GM19452 (cell line): ENCODE results near the gene RAD9A.
"Not testable (repeated sequence)": the region's sequence is repeated elsewhere in the genome, so short reads cannot be mapped to it uniquely, and the experiment has no call there.

ENCODE experiments used
- ATAC-seq: cut with Tn5 transposase; IDR thresholded peaks from one replicate; pipeline ENCODE4 v1.9.1; 2021; ENCODE audit not compliant: unreplicated experiment

Gene RAD9A

DNA sequence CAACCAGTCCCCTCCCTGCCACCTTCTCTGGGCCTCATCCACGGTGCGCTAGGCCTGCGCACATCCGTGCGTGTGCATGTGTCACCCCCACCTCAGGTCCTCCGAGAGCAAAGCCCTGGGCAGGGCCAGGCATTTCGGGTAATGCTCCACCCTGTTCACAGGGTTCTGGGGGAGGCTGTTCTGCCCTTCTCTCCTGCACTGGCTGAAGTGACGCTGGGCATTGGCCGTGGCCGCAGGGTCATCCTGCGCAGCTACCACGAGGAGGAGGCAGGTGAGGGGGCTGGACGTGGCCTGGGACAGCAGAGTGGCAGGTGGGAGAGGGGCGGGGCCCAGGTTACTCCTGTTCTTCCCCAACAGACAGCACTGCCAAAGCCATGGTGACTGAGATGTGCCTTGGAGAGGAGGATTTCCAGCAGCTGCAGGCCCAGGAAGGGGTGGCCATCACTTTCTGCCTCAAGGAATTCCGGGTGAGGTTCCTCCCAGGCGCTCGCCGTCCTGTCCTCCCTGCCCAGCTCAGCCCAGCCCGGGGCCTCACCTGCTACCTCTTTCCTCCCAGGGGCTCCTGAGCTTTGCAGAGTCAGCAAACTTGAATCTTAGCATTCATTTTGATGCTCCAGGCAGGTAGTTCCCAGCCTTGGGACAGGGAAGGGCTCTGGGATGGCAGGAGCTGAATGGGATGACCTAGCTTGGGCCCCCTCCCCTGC lies 3.9 kb downstream of the RAD9A start:
- ATAC-seq = no peak

DNA sequence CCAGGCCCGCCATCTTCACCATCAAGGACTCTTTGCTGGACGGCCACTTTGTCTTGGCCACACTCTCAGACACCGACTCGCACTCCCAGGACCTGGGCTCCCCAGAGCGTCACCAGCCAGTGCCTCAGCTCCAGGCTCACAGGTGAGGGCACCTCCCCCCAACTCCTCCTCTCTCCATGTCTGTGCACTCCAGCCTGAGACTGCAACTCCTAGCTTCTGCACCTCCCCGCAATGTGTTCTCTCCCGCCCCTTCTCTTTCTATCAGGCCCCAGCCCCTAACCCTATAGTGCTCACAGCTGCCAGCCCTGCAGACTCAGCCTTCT lies 4.4 kb downstream of the RAD9A start:
- no peak for ATAC-seq

DNA sequence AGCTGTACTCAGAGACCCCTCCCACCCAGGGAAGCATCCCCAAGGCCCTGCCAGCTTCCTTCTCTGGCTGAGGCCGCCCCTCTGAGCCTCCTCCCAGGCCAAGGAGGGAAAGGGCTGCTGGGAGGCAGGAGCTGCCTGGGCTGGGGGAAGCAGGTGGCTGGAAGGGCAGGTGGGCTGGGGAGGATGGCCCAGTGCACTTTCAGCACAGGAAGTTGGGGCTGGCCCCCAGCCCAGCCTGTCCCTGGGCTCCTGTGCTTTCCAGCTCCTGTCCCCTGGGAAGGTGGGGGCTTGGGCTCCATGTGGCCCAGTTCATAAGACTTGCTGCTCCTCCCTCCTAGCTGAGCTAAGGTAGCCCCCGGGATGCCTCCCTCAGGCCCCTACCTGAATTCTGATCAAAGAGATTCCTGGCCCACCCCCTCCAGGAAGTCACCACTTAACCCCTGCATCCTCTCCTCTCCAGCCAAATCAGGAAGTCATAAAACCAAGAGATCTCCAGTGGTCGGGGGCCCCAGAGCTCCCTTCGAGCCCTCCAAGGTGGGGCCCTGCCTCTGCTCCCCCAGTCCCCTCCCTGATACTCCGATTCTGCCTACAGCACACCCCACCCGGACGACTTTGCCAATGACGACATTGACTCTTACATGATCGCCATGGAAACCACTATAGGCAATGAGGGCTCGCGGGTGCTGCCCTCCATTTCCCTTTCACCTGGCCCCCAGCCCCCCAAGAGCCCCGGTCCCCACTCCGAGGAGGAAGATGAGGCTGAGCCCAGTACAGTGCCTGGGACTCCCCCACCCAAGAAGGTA lies 5.0 kb downstream of the RAD9A start:
- no peak for ATAC-seq

DNA sequence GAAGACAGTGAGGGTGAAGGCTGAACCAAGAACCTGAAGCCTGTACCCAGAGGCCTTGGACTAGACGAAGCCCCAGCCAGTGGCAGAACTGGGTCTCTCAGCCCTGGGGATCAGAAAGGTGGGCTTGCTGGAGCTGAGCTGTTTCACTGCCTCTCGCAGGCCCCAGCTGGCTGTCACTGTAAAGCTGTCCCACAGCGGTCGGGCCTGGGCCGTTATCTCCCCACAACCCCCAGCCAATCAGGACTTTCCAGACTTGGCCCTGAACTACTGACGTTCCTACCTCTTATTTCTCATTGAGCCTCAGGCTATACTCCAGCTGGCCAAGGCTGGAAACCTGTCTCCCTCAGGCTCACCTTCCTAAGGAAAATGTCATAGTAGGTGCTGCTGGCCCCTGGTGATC lies 5.8 kb downstream of the RAD9A start:
- no peak for ATAC-seq

- ATAC-seq = no peak
These were observed 6.3 kb downstream of the RAD9A start for GRCh38 chr11:67397986-67398660.

DNA sequence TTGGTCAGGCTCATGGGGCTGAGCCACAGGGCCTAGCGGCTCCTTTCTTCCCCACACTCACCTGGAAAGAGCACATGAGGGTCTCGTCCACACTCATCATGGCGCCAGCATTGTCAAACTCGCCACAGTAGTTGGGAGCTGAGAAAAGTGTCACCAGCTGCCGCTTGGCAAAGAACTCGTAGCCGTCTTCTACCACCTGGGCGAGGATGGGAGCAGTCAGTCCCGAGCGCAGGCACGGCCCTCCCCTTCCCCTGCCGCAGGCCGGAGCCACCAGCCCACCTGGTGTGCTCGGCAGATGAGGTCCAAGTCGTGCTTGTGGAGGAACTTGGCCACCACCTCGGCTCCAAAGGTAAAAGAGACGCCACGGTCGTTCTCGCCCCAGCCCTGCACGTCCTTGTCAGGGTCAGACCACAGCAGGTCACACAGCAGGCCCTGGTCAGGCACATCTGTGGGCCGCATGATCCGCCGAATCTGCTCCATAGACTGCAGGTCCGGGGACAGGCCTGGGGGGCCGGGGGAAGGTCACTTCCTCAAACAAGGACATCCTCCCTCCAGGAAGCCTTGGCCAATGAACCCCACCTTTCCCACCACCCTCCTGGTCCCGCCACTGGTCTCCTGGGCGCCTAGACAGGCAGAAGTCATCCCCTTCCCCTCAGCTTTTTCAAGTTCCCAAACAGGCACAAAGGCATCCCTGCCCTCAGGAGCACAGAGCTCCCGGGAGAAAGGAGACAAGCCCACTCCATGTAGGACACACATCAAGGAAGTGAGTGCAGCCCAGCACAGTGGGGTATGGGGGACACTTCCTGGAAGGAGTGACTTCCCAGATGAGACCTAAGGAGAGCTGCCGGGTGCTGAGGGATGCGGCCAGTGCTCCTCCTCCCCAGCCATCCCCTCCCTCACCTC lies 7.1 kb downstream of the RAD9A start:
- no peak for ATAC-seq

DNA sequence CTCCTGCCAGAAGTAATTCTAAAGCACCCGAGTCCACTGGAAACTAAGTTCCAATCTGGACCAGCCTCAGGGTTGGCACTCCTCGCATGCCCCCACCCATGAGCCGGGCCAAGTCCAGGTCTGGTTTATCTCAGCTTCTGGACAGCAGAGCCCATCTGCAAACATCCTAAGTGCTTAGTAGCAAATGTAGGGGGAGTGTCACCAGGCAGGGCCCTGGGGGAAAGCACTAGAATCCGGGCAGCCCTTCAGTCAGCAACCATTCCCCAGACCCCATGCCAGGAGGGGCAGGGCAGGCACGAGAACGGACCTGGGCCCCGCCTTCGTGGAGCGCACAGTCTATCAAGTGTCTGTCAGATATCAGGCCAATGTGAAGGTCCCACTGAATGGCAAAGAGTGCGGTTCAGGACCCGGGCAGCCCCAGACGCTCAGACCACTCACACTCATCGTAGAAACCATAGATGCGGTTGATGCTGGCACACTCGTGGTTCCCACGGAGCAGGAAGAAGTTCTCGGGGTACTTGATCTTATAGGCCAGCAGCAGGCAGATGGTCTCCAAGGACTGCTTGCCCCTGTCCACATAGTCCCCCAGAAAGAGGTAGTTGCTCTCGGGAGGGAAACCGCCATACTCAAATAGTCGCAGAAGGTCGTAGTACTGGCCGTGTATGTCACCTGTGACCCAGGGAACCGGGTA lies 8.6 kb downstream of the RAD9A start:
- no peak for ATAC-seq

DNA sequence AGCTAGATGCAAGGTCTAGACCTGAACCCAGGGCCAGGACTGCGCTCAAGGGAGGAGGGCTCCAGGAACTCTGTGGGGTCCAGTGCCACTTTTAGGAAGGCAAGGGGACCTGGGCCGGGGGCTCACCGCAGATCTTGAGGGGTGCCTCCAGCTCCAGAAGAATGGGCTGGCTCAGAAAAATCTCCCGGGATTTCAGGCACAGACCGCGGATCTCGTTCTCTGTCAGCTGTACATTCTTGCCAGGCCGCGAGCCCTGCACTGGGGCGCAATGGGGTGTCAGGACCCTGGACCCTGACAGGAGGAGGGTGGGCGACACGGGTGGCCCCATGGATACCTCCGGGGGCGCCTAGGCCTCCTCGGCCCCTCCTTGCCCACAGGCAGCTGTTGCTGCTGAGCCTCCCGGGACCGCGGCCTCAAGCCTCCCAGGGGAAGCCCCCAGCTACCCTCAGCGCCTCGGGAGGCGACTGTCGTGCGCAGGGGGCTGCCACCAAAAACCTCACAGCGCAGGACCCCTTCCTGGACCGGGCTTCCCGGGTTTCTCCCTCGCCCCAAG lies 9.2 kb downstream of the RAD9A start:
- ATAC-seq = peak; percentile 13

GRCh38 chr11:67401495-67402191 lies 9.9 kb downstream of the RAD9A start, which contains the start of gene PPP1CA:
TSS of gene PPP1CA (minus strand) at chr11:67401858. CDS start at chr11:67401782, 76 bp downstream.
- ATAC-seq = peak; percentile 60

DNA sequence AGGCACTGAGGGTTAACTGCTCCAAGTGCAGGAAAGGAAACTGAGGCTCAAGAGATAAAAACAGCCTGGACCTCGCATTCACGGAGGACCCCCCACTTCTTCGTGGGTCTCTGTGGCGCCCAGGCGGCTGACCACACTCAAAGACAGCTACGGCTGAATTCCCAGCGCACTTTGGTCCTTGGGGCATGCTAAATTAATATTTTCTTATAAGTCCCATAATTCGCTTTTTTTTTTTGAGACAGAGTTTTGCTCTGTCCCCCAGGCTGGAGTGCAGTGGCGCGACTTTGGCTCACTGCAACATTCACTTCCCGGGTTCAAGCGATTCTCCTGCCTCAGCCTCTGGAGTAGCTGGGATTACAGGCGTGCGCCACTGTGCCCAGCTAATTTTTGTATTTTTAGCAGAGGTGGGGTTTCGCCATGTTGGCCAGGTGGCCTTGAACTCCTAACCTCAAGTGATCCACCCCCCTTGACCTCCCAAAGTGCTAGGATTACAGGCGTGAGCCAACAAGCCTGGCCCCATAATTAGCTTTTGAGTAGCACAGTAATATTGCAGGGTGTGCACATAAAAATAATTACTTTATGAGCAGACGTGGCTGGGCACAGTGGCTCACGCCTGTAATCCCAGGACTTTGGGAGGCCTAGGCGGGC lies 10.5 kb downstream of the RAD9A start:
- ATAC-seq = not testable (repeated sequence)

GRCh38 chr11:67403085-67403484 lies 11.3 kb downstream of the RAD9A start:
- ATAC-seq = not testable (repeated sequence)

DNA sequence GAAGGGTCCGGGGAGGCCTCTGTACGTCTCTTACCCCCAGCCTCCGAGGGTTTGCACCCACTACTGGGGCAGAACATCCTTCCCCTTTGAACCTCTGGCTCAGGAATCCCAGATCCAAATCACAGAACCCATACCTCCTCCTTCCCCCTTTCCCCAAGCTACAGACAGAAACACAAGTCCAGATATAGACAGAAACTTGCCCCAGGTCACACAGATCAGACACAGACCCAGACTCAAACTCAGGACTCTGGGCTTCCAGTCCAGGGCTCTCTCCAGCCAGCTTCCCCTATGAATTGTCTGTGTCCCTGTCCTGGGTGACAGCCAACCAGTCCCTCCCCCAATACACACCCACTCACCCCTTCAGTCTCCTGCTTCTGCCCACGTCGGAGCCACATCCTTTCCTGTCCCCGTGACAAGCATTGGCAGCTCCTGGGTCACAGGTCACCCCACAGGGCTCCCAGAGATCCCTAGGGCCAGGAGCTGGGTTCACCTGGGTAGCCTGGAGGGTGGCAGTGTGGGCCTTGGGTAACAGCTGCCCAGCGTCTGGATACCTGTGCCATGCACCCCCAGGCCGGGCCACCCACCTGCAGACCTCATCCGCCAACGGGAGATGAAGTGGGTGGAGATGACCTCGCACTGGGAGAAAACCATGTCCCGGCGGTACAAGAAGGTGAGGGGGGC lies 12.9 kb downstream of the RAD9A start:
- no peak for ATAC-seq

DNA sequence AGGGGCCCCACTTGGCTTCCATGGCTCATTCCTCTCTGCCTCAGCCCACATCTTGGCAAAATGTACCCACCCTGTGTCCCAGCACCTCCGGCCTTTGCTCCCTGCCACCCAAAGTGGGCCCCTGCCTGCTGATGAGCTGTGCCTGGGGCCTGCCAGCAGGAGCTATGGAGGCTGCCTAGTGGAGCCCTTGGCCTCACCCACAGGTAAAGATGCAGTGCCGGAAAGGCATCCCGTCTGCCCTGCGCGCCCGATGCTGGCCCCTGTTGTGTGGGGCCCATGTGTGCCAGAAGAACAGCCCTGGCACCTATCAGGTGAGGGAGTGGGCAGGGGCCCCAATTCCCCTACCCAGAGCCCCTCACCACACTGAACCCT lies 13.4 kb downstream of the RAD9A start:
- no peak for ATAC-seq

GRCh38 chr11:67405688-67406339 lies 14.0 kb downstream of the RAD9A start:
- no peak for ATAC-seq

DNA sequence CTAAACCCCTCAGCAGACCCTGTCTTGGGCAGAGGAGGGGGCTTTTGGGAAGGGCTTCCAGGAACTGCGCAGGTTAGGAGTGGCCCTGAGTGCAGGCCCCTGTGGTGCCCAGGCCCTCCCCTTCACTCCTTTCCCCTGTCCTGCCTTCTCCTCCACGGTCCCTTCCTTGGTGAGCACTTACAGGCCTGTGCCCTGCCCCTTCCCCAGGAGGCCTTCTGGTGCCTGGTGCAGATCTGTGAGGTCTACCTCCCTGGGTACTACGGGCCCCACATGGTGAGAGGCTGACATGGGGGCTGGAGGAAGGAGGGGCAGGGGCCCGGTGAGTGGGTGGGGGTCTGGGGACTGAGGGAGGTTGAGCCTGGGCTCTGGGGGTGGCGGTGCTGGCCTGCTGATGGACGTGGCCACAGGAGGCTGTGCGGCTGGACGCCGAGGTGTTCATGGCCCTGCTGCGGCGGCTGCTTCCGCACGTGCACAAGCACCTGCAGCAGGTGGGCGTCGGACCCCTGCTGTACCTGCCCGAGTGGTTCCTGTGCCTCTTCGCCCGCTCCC lies 14.7 kb downstream of the RAD9A start:
- no peak for ATAC-seq

GRCh38 chr11:67406969-67407687 lies 15.3 kb downstream of the RAD9A start:
- ATAC-seq = no peak

DNA sequence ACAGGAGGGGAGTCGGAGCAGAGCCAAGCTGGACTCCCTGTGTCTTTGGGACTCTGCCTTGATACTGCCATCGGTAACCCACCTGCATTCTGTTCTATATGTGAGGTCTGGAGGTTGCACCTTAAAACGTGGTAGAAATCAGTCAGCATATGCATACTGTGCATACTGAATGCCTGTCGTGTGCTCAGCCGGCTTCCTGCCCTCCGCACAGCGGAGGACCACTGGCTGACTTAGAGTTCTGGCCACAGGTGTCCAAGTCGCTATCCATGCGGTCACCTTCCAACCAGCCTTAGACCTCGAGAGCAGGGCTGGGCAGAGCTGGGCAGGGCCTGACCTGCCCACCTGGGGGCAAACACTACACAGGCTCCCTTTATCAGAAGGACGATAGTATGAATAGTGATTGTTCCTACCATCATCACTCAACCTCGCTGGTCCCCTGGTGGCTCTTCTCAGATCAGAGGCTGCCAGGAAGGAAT lies 15.9 kb downstream of the RAD9A start:
- ATAC-seq = no peak
